GM13976 (cell line): ENCODE measurements around the gene DARS1.
A peak's percentile ranks its signal among the peaks of the same experiment; 100 is the strongest.

Experiments
- DNase-seq: peaks from one replicate; pipeline ENCODE4 v3.0.0; 2012; ENCODE audit warnings: low spot score
- CTCF ChIP-seq: IDR thresholded peaks from 2 replicates; pipeline ENCODE4 v1.5.1; 2012; ENCODE audit warnings: borderline replicate concordance, mild to moderate bottlenecking; ENCODE audit not compliant: insufficient read depth; ENCODE audit errors: extremely low read depth, missing control alignments, control extremely low read depth
- in situ Hi-C: fragments of 300-500 bp; cut with MboI; formaldehyde crosslinking; loops from one replicate; pipeline ENCODE4 v1.12.0; 2022; ENCODE audit warnings: low sequenced_read_pairs, mixed read lengths, inconsistent platforms; ENCODE audit not compliant: unreplicated experiment

The DARS1 gene

DNA sequence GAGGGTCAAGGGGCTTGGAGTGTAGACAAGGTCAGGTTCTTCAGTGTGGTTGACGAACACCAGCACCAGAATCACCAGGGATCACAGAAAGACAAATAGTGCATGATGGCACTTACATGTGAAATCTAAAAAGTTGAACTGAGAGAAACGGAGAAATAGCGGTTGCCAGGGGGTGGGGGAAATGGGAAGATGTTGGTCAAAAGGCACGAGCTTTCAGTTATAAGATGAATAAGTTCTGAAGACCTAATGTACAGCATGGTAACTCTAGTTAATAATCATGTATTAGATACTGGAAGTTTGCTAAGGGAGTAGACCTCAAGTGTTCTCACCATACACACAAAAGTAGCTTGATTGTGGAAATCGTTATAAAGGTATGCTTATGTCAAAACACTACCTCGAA is 43.7 kb upstream of the DARS1 start:
- DNase-seq, result no peak
- in situ Hi-C loops, result no loop called here
- no peak for TF ChIP-seq CTCF

GRCh38 chr2:136028001-136028400 is 42.6 kb upstream of the DARS1 start:
- in situ Hi-C loops, result no loop called here
- no peak for TF ChIP-seq CTCF
- DNase-seq, result no peak

GRCh38 chr2:136027112-136027511 is 41.7 kb upstream of the DARS1 start:
- no peak for DNase-seq
- in situ Hi-C loops, result no loop called here

GRCh38 chr2:136025057-136025973 is 39.9 kb upstream of the DARS1 start:
- peak; percentile 77 for DNase-seq
- TF ChIP-seq CTCF, result no peak
- in situ Hi-C loops, result no loop called here

More at GRCh38 chr2:136027112-136027511, 41.7 kb upstream of the DARS1 start:
- TF ChIP-seq CTCF, result no peak

- TF ChIP-seq CTCF, result no peak
- in situ Hi-C loops, result no loop called here
- DNase-seq, result no peak
Measured at GRCh38 chr2:136024616-136025015, 39.2 kb upstream of the DARS1 start.

GRCh38 chr2:136024185-136024584 is 38.8 kb upstream of the DARS1 start:
- TF ChIP-seq CTCF, result no peak
- DNase-seq, result no peak
- in situ Hi-C loops, result no loop called here
